Right lobe of liver (tissue), 4 donors: ENCODE results near the gene ZBTB22.

Source experiments
- CTCF ChIP-seq, 4 donors: fragments of 200-600 bp in 3 of 4; fragments of 450-650 bp in 1 of 4; IDR thresholded peaks; one replicate each; pipeline versions ENCODE4 v1.5.1 to v1.8.0; 2016 to 2022; ENCODE audit warnings: antibody characterized with exemption in 4 of 4, mild to moderate bottlenecking in 2 of 4
- POLR2A ChIP-seq: fragments of 450-650 bp; IDR thresholded peaks from one replicate; pipeline ENCODE4 v1.6.1; 2017; ENCODE audit warnings: antibody characterized with exemption, mild to moderate bottlenecking
- donor health status: DM: no; HTN: no; CAD: no.
- donor health status: DM: no; HTN: no; CAD: no.
- donor health status: DM: no; HTN: yes; CAD: no.

DNA sequence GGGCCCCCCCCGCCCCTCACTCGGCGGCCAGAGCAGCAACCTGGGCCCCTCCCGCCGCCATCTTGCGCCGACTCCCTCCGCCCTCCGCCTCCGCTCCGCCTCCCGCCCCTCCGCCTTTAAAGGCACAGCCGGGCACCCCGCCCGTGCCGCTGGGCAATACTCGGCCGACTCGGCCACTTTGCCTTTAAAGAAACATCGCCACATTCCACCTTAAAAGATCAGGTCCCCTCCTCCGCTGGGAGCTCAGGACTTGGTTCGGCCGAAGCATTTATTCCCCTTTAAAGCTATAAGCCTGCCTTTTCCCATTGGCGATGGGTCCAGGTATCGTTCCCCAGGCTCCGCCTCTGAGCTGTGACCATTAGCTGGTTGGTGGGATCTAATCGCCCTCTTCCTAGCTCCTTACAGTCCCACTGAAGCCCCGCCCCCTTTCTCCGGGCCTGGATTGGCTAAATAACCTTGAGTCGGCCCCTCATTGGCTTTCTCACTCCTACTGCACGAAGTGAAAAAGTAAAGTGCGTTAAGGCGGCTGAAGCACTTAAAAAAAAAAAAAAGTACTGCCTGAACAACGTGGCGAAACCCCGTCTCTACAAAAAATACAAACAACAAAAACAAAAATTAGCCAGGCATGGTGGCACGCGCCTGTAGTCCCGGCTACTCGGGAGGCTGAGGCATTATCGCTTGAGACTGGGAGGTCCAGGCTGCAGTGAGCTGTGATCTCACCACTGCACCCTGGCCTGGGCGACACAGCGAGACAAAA lies at the start of gene ZBTB22:
- TF ChIP-seq CTCF (IDR thresholded peaks at IDR 0.05) (no peak), POLR2A (no peak)
